Measurements from ENCODE around the gene ARL6IP4. TPM values are rescaled to one million over a fixed set of nuclear protein-coding genes. Genes with fewer than 3 reads are reported as not detected.
A peak's percentile ranks its signal among the peaks of the same experiment; 100 is the strongest.

Gene ARL6IP4
- polyA plus RNA-seq, 3 donors from 2014 or later: 131 to 327 (median 245) TPM

DNA sequence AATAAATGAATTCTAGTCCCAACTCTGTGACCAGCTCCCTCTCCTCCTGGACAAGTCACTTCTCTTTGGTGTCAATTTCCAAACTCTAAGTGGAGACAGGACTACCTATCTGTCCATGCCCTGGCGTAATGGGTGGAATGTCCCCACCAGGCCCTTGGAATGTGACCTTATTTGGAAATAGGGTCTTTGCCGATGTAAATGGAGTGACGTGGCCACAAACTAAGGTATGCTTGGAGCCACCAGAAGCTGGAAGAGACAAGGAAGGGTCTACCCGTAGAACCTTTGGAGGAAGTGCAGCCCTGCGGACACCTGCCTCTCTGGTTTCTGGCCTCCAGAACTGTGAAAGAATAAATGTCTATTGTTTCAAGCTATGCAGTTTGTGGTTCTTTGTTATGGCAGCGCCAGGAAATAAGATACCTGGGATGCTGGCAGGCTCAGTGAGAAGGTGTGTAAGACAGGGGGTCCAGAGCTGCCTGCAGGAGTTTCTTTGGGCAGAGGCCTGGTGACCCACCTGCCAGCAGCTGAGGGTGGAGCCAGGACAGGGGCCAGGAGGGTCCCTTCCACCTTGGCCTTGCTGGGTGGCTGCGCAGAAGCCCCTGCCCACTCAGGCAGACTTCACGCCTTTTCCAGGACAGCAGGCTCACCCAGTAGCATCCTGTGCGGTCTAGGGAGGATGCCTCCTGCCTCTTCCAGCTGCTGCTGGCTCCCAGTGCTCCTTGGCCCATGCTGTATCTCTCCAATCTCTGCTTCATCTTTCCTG lies 45.8 kb downstream of the ARL6IP4 start:
- Mint-ChIP-seq H3K4me1 (peaks cover 4 to 6% of the 10 kb centered on the region in 2 donors), H3K36me3 (peaks cover 0 to 9% (median 4%) of the 10 kb centered on the region in 3 donors), H3K9me3 (no peaks in the 10 kb centered on the region), H3K27me3 (ENCODE audit: low read depth in 3 of 3) (no peaks in the 10 kb centered on the region), H3K27ac (peak overlapping the region in 1 of 6 donors; percentile 23), H3K4me3 (no peak overlapping the region)
- DNase-seq: no peak

DNA sequence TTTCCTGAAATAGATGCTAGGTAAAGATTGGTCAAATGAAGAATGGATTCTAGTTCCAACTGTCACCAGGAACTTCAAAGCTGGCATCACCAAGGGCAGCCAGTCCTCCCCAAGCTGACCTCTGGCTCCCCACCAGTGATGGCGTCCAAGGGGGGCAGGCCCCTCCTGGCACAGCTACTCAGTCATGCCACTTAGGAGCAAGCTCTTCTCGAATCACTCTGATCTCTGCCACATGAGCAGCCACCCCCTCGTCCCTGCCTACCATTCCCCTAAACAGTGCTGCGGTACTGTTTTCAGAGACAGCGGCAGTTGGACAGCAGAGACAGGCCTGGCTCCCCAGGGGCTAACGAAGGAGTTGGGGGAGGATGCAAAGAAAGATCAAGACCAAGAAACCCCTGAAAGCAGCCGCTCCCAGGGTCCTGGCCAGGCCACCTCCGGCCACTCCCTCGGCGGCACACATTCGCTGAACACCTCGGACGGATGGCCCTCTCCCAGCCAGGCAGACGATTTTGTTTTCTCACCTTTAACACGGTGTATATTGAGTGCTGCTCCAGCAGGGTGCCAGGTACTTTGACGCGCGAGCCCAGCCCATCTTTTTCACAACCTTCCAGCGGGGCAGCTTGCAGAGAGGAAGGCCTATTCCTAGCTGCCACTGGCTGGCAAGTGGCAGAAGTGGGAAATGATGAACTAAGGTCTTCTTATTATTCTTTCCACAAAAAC lies 47.4 kb downstream of the ARL6IP4 start:
- Mint-ChIP-seq H3K9me3 (no peaks in the 10 kb centered on the region), H3K36me3 (peaks cover 0 to 9% (median 4%) of the 10 kb centered on the region in 3 donors), H3K4me3 (no peak overlapping the region), H3K27ac (peak overlapping the region in 3 of 6 donors; percentile 0 to 36 (median 31)), H3K4me1 (peaks cover 0 to 11% of the 10 kb centered on the region in 2 donors), H3K27me3 (ENCODE audit: low read depth in 3 of 3) (no peaks in the 10 kb centered on the region)
- no peak for DNase-seq

GRCh38 chr12:123028475-123028874 lies 48.0 kb downstream of the ARL6IP4 start:
- no peaks in the 10 kb centered on the region for H3K9me3 Mint-ChIP-seq
- H3K4me1 Mint-ChIP-seq: peaks cover 4 to 17% of the 10 kb centered on the region in 2 donors
- peak in 1 of 3 donors; percentile 18 for DNase-seq
- peak overlapping the region in 5 of 6 donors; percentile 0 to 36 (median 28) for H3K27ac Mint-ChIP-seq
- H3K4me3 Mint-ChIP-seq: no peak overlapping the region
- H3K27me3 Mint-ChIP-seq (ENCODE audit: low read depth in 3 of 3): no peaks in the 10 kb centered on the region
- peaks cover 0 to 9% (median 4%) of the 10 kb centered on the region in 3 donors for H3K36me3 Mint-ChIP-seq

- Mint-ChIP-seq H3K27me3 (ENCODE audit: low read depth in 3 of 3) (no peaks in the 10 kb centered on the region), H3K9me3 (no peaks in the 10 kb centered on the region), H3K4me1 (peaks cover 15 to 27% of the 10 kb centered on the region in 2 donors), H3K36me3 (peaks cover 0 to 9% (median 4%) of the 10 kb centered on the region in 3 donors), H3K4me3 (no peak overlapping the region), H3K27ac (peak overlapping the region in 3 of 6 donors; percentile 2 to 68 (median 65))
- no peak for DNase-seq
Measured at GRCh38 chr12:123029550-123029949, 49.1 kb downstream of the ARL6IP4 start.

DNA sequence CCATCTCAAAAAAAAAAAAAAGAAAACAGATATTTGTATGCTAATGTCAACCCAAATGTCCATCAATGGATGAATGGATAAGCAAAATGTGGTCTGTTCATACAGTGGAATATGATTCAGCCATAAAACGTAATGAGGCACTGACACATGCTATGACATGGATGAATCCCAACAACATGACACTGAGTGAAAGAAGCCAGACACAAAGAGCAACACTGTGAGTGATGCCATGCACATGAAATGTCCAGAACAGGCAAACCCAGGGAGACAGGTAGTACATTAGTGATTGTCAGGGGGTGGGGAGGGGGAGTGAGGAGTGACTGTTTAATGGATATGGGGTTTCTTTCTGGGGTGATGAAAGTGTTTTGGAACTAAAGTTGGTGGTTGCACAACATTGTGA lies 50.2 kb downstream of the ARL6IP4 start:
- H3K27me3 Mint-ChIP-seq (ENCODE audit: low read depth in 3 of 3): no peaks in the 10 kb centered on the region
- H3K4me3 Mint-ChIP-seq: no peak overlapping the region
- peaks cover 23 to 30% of the 10 kb centered on the region in 2 donors for H3K4me1 Mint-ChIP-seq
- H3K36me3 Mint-ChIP-seq: peaks cover 0 to 9% (median 4%) of the 10 kb centered on the region in 3 donors
- DNase-seq: no peak
- peak overlapping the region in 1 of 6 donors; percentile 53 for H3K27ac Mint-ChIP-seq
- no peaks in the 10 kb centered on the region for H3K9me3 Mint-ChIP-seq

GRCh38 chr12:123031171-123031845 lies 50.8 kb downstream of the ARL6IP4 start:
- DNase-seq: no peak
- Mint-ChIP-seq H3K9me3 (no peaks in the 10 kb centered on the region), H3K4me3 (no peak overlapping the region), H3K36me3 (peaks cover 0 to 9% (median 4%) of the 10 kb centered on the region in 3 donors), H3K27ac (peak overlapping the region in 3 of 6 donors; percentile 14 to 45 (median 36)), H3K27me3 (ENCODE audit: low read depth in 3 of 3) (peaks cover 0 to 2% (median 0%) of the 10 kb centered on the region in 3 donors), H3K4me1 (peaks cover 23 to 30% of the 10 kb centered on the region in 2 donors)

Other genes starting within 250 kb of the ARL6IP4 start
- not detected for gene HCAR1, start 249.8 kb upstream of the ARL6IP4 start, polyA plus RNA-seq
- gene DENR, start 227.9 kb upstream of the ARL6IP4 start, polyA plus RNA-seq: 10 to 100 TPM; 66.2 to 81.1 (median 68.7) TPM
- gene CCDC62, start 206.1 kb upstream of the ARL6IP4 start, polyA plus RNA-seq: under 1 TPM in 1 of 3 donors, not detected in 2; 0.28 TPM
- 10 to 100 TPM in 1 of 3 donors, 1 to 10 TPM in 2; 4.4 to 14.6 (median 5.1) TPM for gene HIP1R, start 145.2 kb upstream of the ARL6IP4 start, polyA plus RNA-seq
- 10 to 100 TPM; 39.5 to 70.1 (median 43.6) TPM for gene VPS37B, start 84.6 kb upstream of the ARL6IP4 start, polyA plus RNA-seq
- under 1 TPM in 2 of 3 donors, not detected in 1; 0.31 to 0.44 TPM for gene ABCB9, start 14.2 kb upstream of the ARL6IP4 start, polyA plus RNA-seq
- 10 to 100 TPM; 14.4 to 16.6 (median 16.3) TPM for gene OGFOD2, start 5.4 kb upstream of the ARL6IP4 start, polyA plus RNA-seq
- 1 to 10 TPM; 4.7 to 8.6 (median 7.1) TPM for gene PITPNM2, start 170.4 kb downstream of the ARL6IP4 start, polyA plus RNA-seq